HCT116 (cell line): ENCODE measurements around the gene PDSS2. TPM values are rescaled to one million over a fixed set of nuclear protein-coding genes. Genes with fewer than 3 reads are reported as not detected.

Experiments
- ATAC-seq: fragments of 200-7000 bp; cut with Tn5 transposase; 2 replicates; pipeline ENCODE4 v1.9.1; 2020; ENCODE audit warnings: mild to moderate bottlenecking, moderate library complexity
- BruUV-seq: library from RNA; stranded (reverse); fragments of 400-500 nt; replicated peaks from 2 replicates; lab custom pipeline; 2021; lab: Mats Ljungman, UMichigan
- CTCF ChIA-PET: fragments of 300-600 bp; sonication (Branson Sonifier 250); formaldehyde crosslinking; loops from one replicate; lab custom pipeline; 2021; ENCODE audit warnings: antibody characterized with exemption; lab: Charles Lee
- POLR2A ChIA-PET: fragments of 300-600, 350-600 bp; sonication (Branson Sonifier 250); formaldehyde crosslinking; loops from one replicate; lab custom pipeline; 2021; ENCODE audit warnings: antibody characterized with exemption; lab: Charles Lee
- RAD21 ChIA-PET, 2 experiments: fragments of 300-600 bp; sonication (Branson Sonifier 250); formaldehyde crosslinking; loops; one replicate each; lab custom pipeline; 2023; ENCODE audit warnings: low total read pairs in 2 of 2; ENCODE audit not compliant: uncharacterized antibody in 2 of 2, unreplicated experiment in 2 of 2, low non-redundant PET in 1 of 2; lab: Charles Lee
- DNase-seq: peaks from one replicate; pipeline ENCODE4 v3.0.0-alpha.2; 2010; ENCODE audit warnings: low read depth, low spot score
- H2AFZ ChIP-seq: fragments of 200-600 bp; shearing (Covaris generic), sonication (generic); 2 replicates; pipeline ENCODE4 v1.6.1; 2017; ENCODE audit warnings: low read depth, mixed run types, mixed read lengths, antibody characterized with exemption, low read length; ENCODE audit not compliant: poor library complexity, severe bottlenecking
- H3K27ac ChIP-seq: 2 replicates; pipeline ENCODE4 v1.5.1; 2012; ENCODE audit warnings: low read depth, low read length
- H3K27me3 ChIP-seq: fragments of 200-600 bp; sonication (generic); 2 replicates; pipeline ENCODE4 v1.6.1; 2016; ENCODE audit warnings: mixed run types, low read length, mixed read lengths; ENCODE audit not compliant: insufficient read depth
- H3K36me3 ChIP-seq, 2 experiments: fragments of 200-500 bp in 1 of 2; fragments of 200-600 bp in 1 of 2; sonication (Bioruptor generic) in 1 of 2; sonication (generic) in 1 of 2; 2 replicates each; pipeline versions ENCODE4 v1.5.1 to v1.6.1; 2014 to 2016; ENCODE audit warnings: low read length in 2 of 2, inconsistent platforms in 1 of 2, mixed read lengths in 1 of 2, mixed run types in 1 of 2; ENCODE audit not compliant: insufficient read depth in 2 of 2, control insufficient read depth in 1 of 2
- H3K4me1 ChIP-seq, 2 experiments: fragments of 200-600 bp in 1 of 2; sonication (generic) in 1 of 2; 2 replicates each; pipeline versions ENCODE4 v1.5.1 to v1.6.1; 2012 to 2017; ENCODE audit warnings: low read length in 2 of 2, inconsistent platforms in 1 of 2, mild to moderate bottlenecking in 1 of 2, mixed read lengths in 1 of 2, mixed run types in 1 of 2, moderate library complexity in 1 of 2; ENCODE audit not compliant: insufficient read depth in 2 of 2, control insufficient read depth in 1 of 2
- H3K4me2 ChIP-seq: fragments of 200-600 bp; sonication (generic); 2 replicates; pipeline ENCODE4 v1.6.1; 2017; ENCODE audit warnings: mixed run types, low read length, mixed read lengths
- H3K4me3 ChIP-seq, 2 experiments: fragments of 200-600 bp in 1 of 2; sonication (generic) in 1 of 2; replicated peaks in 1 of 2; 2 replicates each; pipeline ENCODE4 v1.5.1; 2011 to 2016; ENCODE audit warnings: low read length in 2 of 2, control low read depth in 1 of 2, low read depth in 1 of 2, mild to moderate bottlenecking in 1 of 2, mixed read lengths in 1 of 2, mixed run types in 1 of 2
- H3K79me2 ChIP-seq: fragments of 200-600 bp; sonication (generic); 2 replicates; pipeline ENCODE4 v1.6.1; 2017; ENCODE audit warnings: mild to moderate bottlenecking, mixed run types, low read length, moderate library complexity, mixed read lengths; ENCODE audit not compliant: insufficient read depth
- H3K9ac ChIP-seq: fragments of 200-600 bp; sonication (generic); 2 replicates; pipeline ENCODE4 v1.6.1; 2016; ENCODE audit warnings: low read length, mixed read lengths
- H3K9me2 ChIP-seq: fragments of 200-600 bp; sonication (generic), shearing (Covaris generic); 2 replicates; pipeline ENCODE4 v1.6.1; 2017; ENCODE audit warnings: mixed run types, mild to moderate bottlenecking, moderate library complexity; ENCODE audit not compliant: insufficient read depth
- H3K9me3 ChIP-seq, 2 experiments: fragments of 200-500 bp in 1 of 2; fragments of 200-600 bp in 1 of 2; sonication (Bioruptor generic) in 1 of 2; sonication (generic) in 1 of 2; 2 replicates each; pipeline ENCODE4 v1.6.1; 2014 to 2017; ENCODE audit warnings: low read length in 2 of 2, mixed read lengths in 2 of 2, inconsistent platforms in 1 of 2, low read depth in 1 of 2, mild to moderate bottlenecking in 1 of 2, mixed run types in 1 of 2, moderate library complexity in 1 of 2; ENCODE audit not compliant: control insufficient read depth in 1 of 2, insufficient read depth in 1 of 2
- H4K20me1 ChIP-seq: fragments of 200-600 bp; sonication (generic), shearing (Covaris generic); 2 replicates; pipeline ENCODE4 v1.6.1; 2017; ENCODE audit warnings: mixed run types, mild to moderate bottlenecking, moderate library complexity; ENCODE audit not compliant: insufficient read depth
- CBX3 ChIP-seq: IDR thresholded peaks from 2 replicates; pipeline ENCODE4 v1.6.1; 2012; ENCODE audit warnings: low read depth
- CEBPB ChIP-seq: IDR thresholded peaks from 2 replicates; pipeline ENCODE4 v1.6.1; 2012; ENCODE audit warnings: low read depth
- CTCF ChIP-seq, 3 experiments: fragments of 200-600 bp in 1 of 3; sonication (generic) in 1 of 3; IDR thresholded peaks in 2 of 3; conservative IDR thresholded peaks in 1 of 3; 2 replicates each; pipeline ENCODE4 v1.5.1; 2012 to 2017; ENCODE audit warnings: low read depth in 2 of 3, low read length in 2 of 3, antibody characterized with exemption in 1 of 3, borderline replicate concordance in 1 of 3, control low read depth in 1 of 3, mild to moderate bottlenecking in 1 of 3, mixed read lengths in 1 of 3, mixed run types in 1 of 3, moderate library complexity in 1 of 3; ENCODE audit not compliant: insufficient read depth in 1 of 3
- EZH2 ChIP-seq: fragments of 200-600 bp; sonication (generic); IDR thresholded peaks from 2 replicates; pipeline ENCODE4 v1.6.1; 2017; ENCODE audit warnings: antibody characterized with exemption, mixed run types
- JUND ChIP-seq: IDR thresholded peaks from 2 replicates; pipeline ENCODE4 v1.6.1; 2012
- MAX ChIP-seq: IDR thresholded peaks from 2 replicates; pipeline ENCODE4 v1.6.1; 2012
- POLR2A ChIP-seq: IDR thresholded peaks from 2 replicates; pipeline ENCODE4 v1.7.0; 2011; ENCODE audit warnings: borderline replicate concordance; ENCODE audit not compliant: insufficient read depth, insufficient read length; ENCODE audit errors: extremely low read depth
- SP1 ChIP-seq: IDR thresholded peaks from 2 replicates; pipeline ENCODE4 v1.6.1; 2012; ENCODE audit warnings: low read depth
- SRF ChIP-seq: IDR thresholded peaks from 2 replicates; pipeline ENCODE4 v1.6.1; 2012; ENCODE audit warnings: low read depth
- ZNF274 ChIP-seq: fragments of 200-500 bp; sonication (Bioruptor generic); IDR thresholded peaks from 2 replicates; pipeline ENCODE4 v1.6.1; 2014; ENCODE audit warnings: mild to moderate bottlenecking, low read depth, low read length, inconsistent platforms
- intact Hi-C: fragments of 100-400 bp; cut with micrococcal nuclease; formaldehyde crosslinking; loops from 2 replicates; pipeline ENCODE4 v1.10.0; 2022
- total RNA-seq: library from RNA; stranded (reverse); gene quantifications from one replicate; pipeline ENCODE4 v1.2.1, GENCODE V29; 2021; ENCODE audit not compliant: unreplicated experiment
- TF ChIP-seq, protein P1 (sequence below): IDR thresholded peaks from 2 replicates; pipeline ENCODE4 v1.6.1; 2012

Gene PDSS2
- total RNA-seq, 1 experiment from 2014 or later = 12.2 TPM

- no peaks in the 10 kb centered on the region for H3K27me3 ChIP-seq
- H3K4me1 ChIP-seq = peaks cover 4 to 10% of the 10 kb centered on the region in 2 experiments; a peak in 3 of 4 replicates
- no TSS peak for BruUV-seq
- DNase-seq = no peak
- TF ChIP-seq SP1 (no peak), ZNF274 (no peak), JUND (no peak), EZH2 (no peak), CBX3 (no peak), SRF (no peak), CEBPB (no peak), MAX (no peak), CTCF (IDR thresholded peaks at IDR 0.05 in 2 of 3, conservative IDR thresholded peaks at IDR 0.05 in 1 of 3; ENCODE audit: borderline replicate concordance in 1 of 3, insufficient read depth in 1 of 3, low read depth in 2 of 3, low read length in 2 of 3) (no peak), POLR2A (no peak)
- TF ChIP-seq, protein P1, sequence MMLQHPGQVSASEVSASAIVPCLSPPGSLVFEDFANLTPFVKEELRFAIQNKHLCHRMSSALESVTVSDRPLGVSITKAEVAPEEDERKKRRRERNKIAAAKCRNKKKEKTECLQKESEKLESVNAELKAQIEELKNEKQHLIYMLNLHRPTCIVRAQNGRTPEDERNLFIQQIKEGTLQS = no peak
- no peaks in the 10 kb centered on the region for H3K36me3 ChIP-seq
- no peak overlapping the region for H3K4me2 ChIP-seq
- ATAC-seq = no peak
- H3K9me3 ChIP-seq = no peaks in the 10 kb centered on the region
- H3K4me3 ChIP-seq = no peak overlapping the region
- POLR2A ChIA-PET = no interaction called here
- no peaks in the 10 kb centered on the region for H3K79me2 ChIP-seq
- H3K27ac ChIP-seq = no peak overlapping the region
- intact Hi-C loops = no loop called here
- no peak overlapping the region for H2AFZ ChIP-seq
- no peaks in the 10 kb centered on the region for H4K20me1 ChIP-seq
- RAD21 ChIA-PET = no interaction called here
- CTCF ChIA-PET = no interaction called here
- no peak overlapping the region for H3K9ac ChIP-seq
- no peaks in the 10 kb centered on the region for H3K9me2 ChIP-seq
These were observed 314.7 kb downstream of the PDSS2 start for GRCh38 chr6:107144666-107145065.
